Stimulated activated CD8-positive, alpha-beta memory T cell treated with anti-CD3 and anti-CD28 coated beads, Interleukin-2, amount 100 ng/mL, for 48 hours (primary cell): ENCODE results near the gene CDC37.

Experiments used
- DNase-seq, 2 donors: peaks; one replicate each; pipeline ENCODE4 v3.0.0-alpha.2; 2020; ENCODE audit warnings: low read depth in 2 of 2

The CDC37 gene

GRCh38 chr19:10403137-10404021, at the start of gene CDC37:
Gene CDC37 (minus strand): TSS chr19:10403542. CDS start chr19:10403479, 63 bp downstream.
- peak; percentile 97 to 99 for DNase-seq

- DNase-seq, result no peak
Measured at GRCh38 chr19:10450853-10451609, 47.7 kb upstream of the CDC37 start.

- DNase-seq, result no peak
Measured at GRCh38 chr19:10450191-10450852, 47.0 kb upstream of the CDC37 start.

- DNase-seq, result no peak
Measured at GRCh38 chr19:10449037-10449436, 45.7 kb upstream of the CDC37 start.

GRCh38 chr19:10442698-10443097, 39.4 kb upstream of the CDC37 start:
- no peak for DNase-seq

- DNase-seq, result no peak
Measured at GRCh38 chr19:10439588-10439987, 36.2 kb upstream of the CDC37 start.

- DNase-seq, result no peak
Measured at GRCh38 chr19:10433131-10433536, 29.8 kb upstream of the CDC37 start.

- no peak for DNase-seq
Measured at GRCh38 chr19:10432736-10433130, 29.4 kb upstream of the CDC37 start.

- DNase-seq, result no peak
Measured at GRCh38 chr19:10431943-10432735, 28.8 kb upstream of the CDC37 start.

GRCh38 chr19:10431254-10431942, 28.1 kb upstream of the CDC37 start:
- DNase-seq, result no peak

- DNase-seq, result no peak
Measured at GRCh38 chr19:10430505-10431253, 27.3 kb upstream of the CDC37 start.

- DNase-seq, result no peak
Measured at GRCh38 chr19:10428996-10429381, 25.6 kb upstream of the CDC37 start.

- DNase-seq, result no peak
Measured at GRCh38 chr19:10427169-10427568, 23.8 kb upstream of the CDC37 start.

- peak; percentile 55 to 66 for DNase-seq
Measured at GRCh38 chr19:10424011-10424637, 20.8 kb upstream of the CDC37 start.

- DNase-seq, result no peak
Measured at GRCh38 chr19:10422846-10423245, 19.5 kb upstream of the CDC37 start.

- no peak for DNase-seq
Measured at GRCh38 chr19:10422046-10422461, 18.7 kb upstream of the CDC37 start.

GRCh38 chr19:10421240-10422045, 18.1 kb upstream of the CDC37 start:
- DNase-seq, result no peak

- DNase-seq, result peak; percentile 54 to 68
Measured at GRCh38 chr19:10420444-10421239, 17.3 kb upstream of the CDC37 start, which contains the start of gene PDE4A. Gene PDE4A (plus strand): TSS chr19:10420538. CDS start chr19:10420765, 227 bp downstream.
